SK-N-SH treated with all-trans-retinoic acid at 6 μM for 48 hours (cell line): Measurements from ENCODE around the gene CYP2W1.
A peak's percentile ranks its signal among the peaks of the same experiment; 100 is the strongest.

Experiments used
- ATAC-seq: fragments of 200-7000 bp; cut with Tn5 transposase; 3 replicates; pipeline ENCODE4 v1.9.1; 2020; ENCODE audit warnings: mild to moderate bottlenecking, moderate library complexity
- CREB5 ChIP-seq: fragments of 250-450 bp; sonication (Bioruptor Pico); IDR thresholded peaks from 2 replicates; pipeline ENCODE4 v1.5.1; 2020; ENCODE audit warnings: low read depth, mild to moderate bottlenecking, moderate library complexity
- CSDC2 ChIP-seq: fragments of 250-450 bp; sonication (Bioruptor Pico); IDR thresholded peaks from 2 replicates; pipeline ENCODE4 v1.5.0; 2020; ENCODE audit warnings: mild to moderate bottlenecking, moderate library complexity
- CSRNP3 ChIP-seq: fragments of 250-450 bp; sonication (Bioruptor Pico); IDR thresholded peaks from 2 replicates; pipeline ENCODE4 v1.5.1; 2021; ENCODE audit warnings: mild to moderate bottlenecking, moderate library complexity
- ESRRG ChIP-seq: fragments of 250-450 bp; sonication (Bioruptor Pico); IDR thresholded peaks from 2 replicates; pipeline ENCODE4 v1.6.1; 2021; ENCODE audit warnings: mild to moderate bottlenecking
- GLIS3 ChIP-seq: fragments of 250-450 bp; sonication (Bioruptor Pico); IDR thresholded peaks from 2 replicates; pipeline ENCODE4 v1.5.0; 2020; ENCODE audit warnings: mild to moderate bottlenecking, moderate library complexity
- ISL1 ChIP-seq: fragments of 250-450 bp; sonication (Bioruptor Pico); IDR thresholded peaks from 2 replicates; pipeline ENCODE4 v2.1.2; 2022; ENCODE audit warnings: mild to moderate bottlenecking, moderate library complexity
- OSR1 ChIP-seq: fragments of 250-450 bp; sonication (Bioruptor Pico); IDR thresholded peaks from 2 replicates; pipeline ENCODE4 v1.8.0; 2022; ENCODE audit warnings: moderate library complexity, mild to moderate bottlenecking, inconsistent platforms
- PATZ1 ChIP-seq: fragments of 250-450 bp; sonication (Bioruptor Pico); IDR thresholded peaks from 2 replicates; pipeline ENCODE4 v1.8.0; 2020; ENCODE audit warnings: mild to moderate bottlenecking, moderate library complexity, borderline replicate concordance
- PPARA ChIP-seq: fragments of 250-450 bp; sonication (Bioruptor Pico); IDR thresholded peaks from 2 replicates; pipeline ENCODE4 v1.5.0; 2020; ENCODE audit warnings: mild to moderate bottlenecking, borderline replicate concordance
- RARB ChIP-seq: fragments of 250-450 bp; sonication (Bioruptor Pico); IDR thresholded peaks from 2 replicates; pipeline ENCODE4 v1.8.0; 2021; ENCODE audit warnings: mild to moderate bottlenecking, moderate library complexity
- SNAI2 ChIP-seq: fragments of 250-450 bp; sonication (Bioruptor Pico); IDR thresholded peaks from 2 replicates; pipeline ENCODE4 v1.5.0; 2020; ENCODE audit warnings: mild to moderate bottlenecking, moderate library complexity
- TCF4 ChIP-seq: fragments of 250-450 bp; sonication (Bioruptor Pico); IDR thresholded peaks from 2 replicates; pipeline ENCODE4 v1.8.0; 2021; ENCODE audit warnings: mild to moderate bottlenecking, moderate library complexity, borderline replicate concordance
- TOX ChIP-seq: fragments of 250-450 bp; sonication (Bioruptor Pico); IDR thresholded peaks from 2 replicates; pipeline ENCODE4 v1.8.0; 2021; ENCODE audit warnings: mild to moderate bottlenecking, moderate library complexity, borderline replicate concordance
- TSHZ2 ChIP-seq: fragments of 250-450 bp; sonication (Bioruptor Pico); IDR thresholded peaks from 2 replicates; pipeline ENCODE4 v1.5.0; 2020; ENCODE audit warnings: mild to moderate bottlenecking, moderate library complexity
- ZC3H10 ChIP-seq: fragments of 250-450 bp; sonication (Bioruptor Pico); IDR thresholded peaks from 2 replicates; pipeline ENCODE4 v1.5.1; 2021; ENCODE audit warnings: mild to moderate bottlenecking, moderate library complexity
- ZFP3 ChIP-seq: fragments of 250-450 bp; sonication (Bioruptor Pico); IDR thresholded peaks from 2 replicates; pipeline ENCODE4 v1.5.0; 2020; ENCODE audit warnings: mild to moderate bottlenecking, moderate library complexity
- ZNF565 ChIP-seq: fragments of 450-650 bp; formaldehyde crosslinking; conservative IDR thresholded peaks from 2 replicates; pipeline ENCODE4 v1.5.0; 2020; ENCODE audit warnings: low read depth, mild to moderate bottlenecking, moderate library complexity
- ZNF70 ChIP-seq: fragments of 450-650 bp; formaldehyde crosslinking; IDR thresholded peaks from 2 replicates; pipeline ENCODE4 v1.5.0; 2020; ENCODE audit warnings: mild to moderate bottlenecking, moderate library complexity
- ZNF8 ChIP-seq: fragments of 450-650 bp; formaldehyde crosslinking; IDR thresholded peaks from 2 replicates; pipeline ENCODE4 v1.5.0; 2020; ENCODE audit warnings: mild to moderate bottlenecking, moderate library complexity

The CYP2W1 gene

GRCh38 chr7:1026721-1027161, 43.8 kb downstream of the CYP2W1 start:
- ATAC-seq = no peak
- TF ChIP-seq PATZ1 = no peak
- no peak for TF ChIP-seq TSHZ2 (CRISPR knock-in tag)

GRCh38 chr7:1027242-1028043, 44.5 kb downstream of the CYP2W1 start:
- no peak for TF ChIP-seq ESRRG
- TF ChIP-seq TSHZ2 (CRISPR knock-in tag) = no peak
- TF ChIP-seq ZC3H10 (CRISPR knock-in tag) = no peak
- TF ChIP-seq CREB5 (CRISPR knock-in tag) = no peak
- TF ChIP-seq TCF4 (CRISPR knock-in tag) = no peak
- TF ChIP-seq PPARA (CRISPR knock-in tag) = no peak
- TF ChIP-seq RARB = no peak
- no peak for TF ChIP-seq ZNF565 (CRISPR knock-in tag)
- no peak for TF ChIP-seq PATZ1
- TF ChIP-seq ZNF8 (CRISPR knock-in tag) = no peak
- no peak for TF ChIP-seq CSRNP3
- TF ChIP-seq CSDC2 = no peak
- TF ChIP-seq, all 23 proteins: peak for 0
- ATAC-seq = peak; percentile 6; the same call in 2 of the 3 replicates

GRCh38 chr7:1028044-1028770, 45.2 kb downstream of the CYP2W1 start:
- ATAC-seq = peak; percentile 86
- no peak for TF ChIP-seq ZNF70 (CRISPR knock-in tag)
- no peak for TF ChIP-seq PPARA (CRISPR knock-in tag)
- peak; percentile 88; the same call in 1 of the 2 replicates for TF ChIP-seq PATZ1
- TF ChIP-seq ZNF8 (CRISPR knock-in tag) = no peak
- no peak for TF ChIP-seq ZFP3 (CRISPR knock-in tag)
- no peak for TF ChIP-seq GLIS3
- no peak for TF ChIP-seq ZNF565 (CRISPR knock-in tag)
- TF ChIP-seq RARB = no peak
- TF ChIP-seq SNAI2 (CRISPR knock-in tag) = 0 out of 2 replicates have a peak, but pooled peaks have one; percentile 37
- no peak for TF ChIP-seq TOX (CRISPR knock-in tag)
- no peak for TF ChIP-seq CREB5 (CRISPR knock-in tag)
- TF ChIP-seq OSR1 (CRISPR knock-in tag) = no peak
- TF ChIP-seq ZC3H10 (CRISPR knock-in tag) = no peak
- TF ChIP-seq ISL1 (CRISPR knock-in tag) = no peak
